HG02623 (cell line): ENCODE results near the gene SCFD1.
"Not testable (repeated sequence)": the region's sequence is repeated elsewhere in the genome, so short reads cannot be mapped to it uniquely, and the experiment has no call there.

ENCODE experiments used
- ATAC-seq: cut with Tn5 transposase; IDR thresholded peaks from one replicate; pipeline ENCODE4 v1.9.1; 2021; ENCODE audit warnings: moderate library complexity; ENCODE audit not compliant: unreplicated experiment

Gene SCFD1

GRCh38 chr14:30669594-30669993 is 47.5 kb downstream of the SCFD1 start:
- no peak for ATAC-seq

- ATAC-seq: no peak
Observed at GRCh38 chr14:30673071-30673470, 51.0 kb downstream of the SCFD1 start.

GRCh38 chr14:30678926-30679431 is 56.9 kb downstream of the SCFD1 start:
- no peak for ATAC-seq

GRCh38 chr14:30680036-30680435 is 57.9 kb downstream of the SCFD1 start:
- no peak for ATAC-seq

DNA sequence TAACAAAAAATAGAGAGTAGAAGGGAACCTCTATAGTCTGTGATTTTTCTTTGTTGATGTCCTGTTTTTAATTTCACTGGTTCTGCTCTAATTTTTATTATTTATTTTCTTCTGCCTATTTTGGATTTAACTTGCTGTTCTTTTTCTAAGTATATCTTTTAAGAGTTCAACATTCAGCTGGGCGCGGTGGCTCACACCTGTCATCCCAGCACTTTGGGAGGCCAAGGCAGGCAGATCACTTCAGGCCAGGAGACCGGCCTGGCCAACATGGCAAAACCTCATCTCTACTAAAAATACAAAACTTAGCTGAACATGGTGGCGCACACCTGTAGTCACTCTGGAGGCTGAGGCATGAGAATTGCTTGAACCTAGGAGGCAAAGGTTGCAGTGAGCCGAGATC is 58.7 kb downstream of the SCFD1 start:
- ATAC-seq: not testable (repeated sequence)

DNA sequence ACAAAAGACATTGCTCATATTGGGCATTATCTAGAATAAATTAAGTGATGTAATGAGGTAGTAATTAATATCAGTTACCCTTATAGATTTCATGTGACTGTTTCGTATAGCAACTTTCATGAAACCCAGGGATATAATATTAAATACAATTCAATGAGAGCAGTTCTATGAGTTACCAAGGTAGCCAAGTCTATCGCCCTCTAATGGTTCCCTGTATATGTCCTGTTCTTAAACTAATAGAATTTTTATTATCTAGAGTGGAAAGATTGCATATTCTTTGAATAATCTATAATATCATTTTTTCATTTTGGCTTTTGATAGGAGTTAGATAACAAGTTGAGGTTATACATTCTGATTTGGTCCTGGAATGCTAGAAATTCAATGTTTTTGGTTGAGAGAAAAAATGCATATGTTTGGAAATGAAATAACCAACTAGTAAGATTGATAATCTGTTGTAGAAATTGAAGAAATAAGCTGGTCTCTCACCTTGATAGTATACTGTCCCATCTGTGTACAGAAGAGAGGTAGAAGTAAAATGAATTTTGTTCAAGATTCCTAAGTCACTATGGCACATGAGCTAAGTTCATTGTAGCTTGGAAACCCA is 59.7 kb downstream of the SCFD1 start:
- no peak for ATAC-seq

DNA sequence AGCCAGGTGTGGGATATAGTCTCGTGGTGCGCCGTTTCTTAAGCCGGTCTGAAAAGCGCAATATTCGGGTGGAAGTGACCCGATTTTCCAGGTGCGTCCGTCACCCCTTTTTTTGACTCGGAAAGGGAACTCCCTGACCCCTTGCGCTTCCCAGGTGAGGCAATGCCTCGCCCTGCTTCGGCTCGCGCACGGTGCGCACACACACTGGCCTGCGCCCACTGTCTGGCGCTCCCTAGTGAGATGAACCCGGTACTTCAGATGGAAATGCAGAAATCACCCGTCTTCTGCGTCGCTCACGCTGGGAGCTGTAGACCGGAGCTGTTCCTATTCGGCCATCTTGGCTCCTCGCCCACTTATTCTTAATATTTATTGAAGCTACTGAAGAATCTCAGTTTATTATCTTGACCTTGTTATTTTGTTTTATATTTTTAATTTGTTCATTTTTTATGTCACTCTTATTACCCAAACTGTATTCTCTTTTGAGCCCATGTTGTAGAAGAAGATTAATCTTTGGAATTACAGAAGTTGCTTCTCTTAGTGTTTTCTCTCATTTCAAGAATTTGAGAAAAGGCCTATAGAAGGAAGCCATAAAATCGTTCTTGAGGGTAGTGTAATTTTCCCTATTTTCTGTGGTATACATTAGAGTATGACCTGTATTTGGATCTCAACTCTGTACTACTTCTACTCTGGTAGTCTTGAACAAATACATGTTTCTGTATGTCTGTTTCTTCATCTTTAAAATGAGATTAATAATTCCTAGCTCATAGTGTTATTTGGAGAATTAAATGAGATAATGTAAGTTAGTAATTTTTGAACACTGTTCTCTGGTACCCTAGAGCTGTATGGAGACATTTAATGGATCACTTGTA is 68.6 kb downstream of the SCFD1 start:
- ATAC-seq: not testable (repeated sequence)

- no peak for ATAC-seq
Observed at GRCh38 chr14:30691751-30692398, 69.8 kb downstream of the SCFD1 start.

GRCh38 chr14:30692669-30693068 is 70.5 kb downstream of the SCFD1 start:
- ATAC-seq: no peak

DNA sequence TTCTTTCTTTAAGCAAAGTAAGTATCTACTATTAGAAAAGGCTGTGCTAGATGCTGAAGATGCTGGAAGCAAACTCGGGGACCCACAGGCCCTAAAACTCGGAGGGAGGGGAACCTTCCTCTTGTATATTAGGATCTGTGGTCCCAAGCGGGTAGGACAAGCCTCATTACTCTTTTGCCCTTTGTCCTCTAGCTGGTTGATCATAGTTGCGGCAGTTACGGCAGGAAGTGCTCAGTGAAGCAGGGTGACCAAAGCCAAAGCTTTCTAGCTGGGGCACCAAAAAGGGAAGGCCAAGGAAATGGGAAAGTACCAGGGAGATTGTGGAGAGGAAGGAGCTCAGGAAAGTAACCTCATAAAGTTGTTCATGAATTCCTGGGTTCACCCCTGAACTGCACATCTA is 76.3 kb downstream of the SCFD1 start:
- ATAC-seq: no peak

DNA sequence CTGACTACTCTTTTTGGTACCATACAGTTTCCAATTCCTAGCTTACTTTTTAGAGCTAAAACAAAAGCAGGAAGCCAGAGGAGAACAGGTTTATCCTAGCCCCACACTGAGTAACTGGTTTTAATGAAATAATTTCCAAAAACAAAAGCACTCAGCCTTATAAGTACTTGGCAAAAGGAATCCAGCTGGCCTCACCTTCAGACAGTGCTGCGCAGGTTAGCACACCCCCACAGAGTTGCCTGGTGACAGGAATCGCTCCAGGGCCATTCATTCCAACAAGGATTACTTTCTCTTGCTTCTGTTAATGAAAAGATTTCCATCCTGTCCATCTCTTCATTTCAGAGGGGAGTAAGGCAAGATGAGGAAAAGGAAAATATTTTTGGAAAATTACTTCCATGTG is 84.6 kb downstream of the SCFD1 start:
- ATAC-seq: no peak

DNA sequence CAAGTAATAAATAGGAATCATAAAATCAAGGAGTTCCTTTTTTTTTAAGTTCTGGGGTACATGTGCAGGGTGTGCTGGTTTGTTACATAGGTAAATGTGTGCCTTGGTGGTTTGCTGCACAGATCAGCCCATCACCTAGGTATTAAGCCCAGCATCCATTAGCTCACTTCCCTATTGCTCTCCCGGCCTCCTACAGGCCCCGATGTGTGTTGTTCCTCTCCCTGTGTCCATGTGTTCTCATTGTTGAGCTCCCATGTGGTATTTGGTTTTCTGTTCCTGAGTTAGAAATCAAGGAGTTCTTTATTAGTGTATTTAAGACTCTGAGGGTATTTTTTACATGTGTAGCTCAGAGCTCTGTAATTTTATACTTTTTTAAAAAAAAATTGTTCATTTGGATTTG is 86.0 kb downstream of the SCFD1 start:
- no peak for ATAC-seq

DNA sequence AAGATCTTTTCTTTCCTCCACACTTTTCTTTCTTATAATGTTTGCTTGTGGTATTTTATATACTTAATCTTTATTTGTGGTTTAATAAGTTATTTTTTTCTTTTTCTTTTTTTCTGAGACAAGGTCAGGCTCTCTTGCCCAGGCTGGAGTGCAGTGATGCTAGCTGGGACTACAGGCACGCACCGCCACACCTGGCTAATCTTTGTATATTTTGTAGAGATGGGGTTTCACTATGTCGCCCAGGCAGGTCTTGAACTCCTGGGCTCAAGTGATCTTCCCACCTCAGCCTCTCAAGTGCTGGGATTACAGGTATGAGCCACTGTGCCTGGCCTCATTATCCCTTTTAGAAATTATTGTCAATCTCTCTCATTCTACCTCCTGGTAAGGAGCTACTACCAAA is 87.1 kb downstream of the SCFD1 start:
- no peak for ATAC-seq

DNA sequence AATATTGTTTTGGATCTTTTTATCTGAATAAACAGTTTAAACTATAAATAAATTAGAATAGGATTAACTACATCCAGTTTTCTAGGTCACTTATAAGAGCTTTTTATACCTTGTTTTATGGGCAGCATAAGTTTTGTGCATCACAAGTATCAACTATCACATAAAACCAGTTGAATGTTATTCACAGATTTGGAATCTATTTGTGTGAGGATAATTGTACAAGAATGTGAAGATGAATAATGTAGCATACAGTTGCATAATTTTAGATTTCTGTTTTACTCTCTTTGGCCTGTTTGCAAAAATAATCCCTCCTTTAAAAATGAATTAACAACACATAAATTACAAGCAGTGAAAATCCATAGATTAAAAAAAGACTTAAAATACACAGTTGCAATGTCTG is 88.8 kb downstream of the SCFD1 start:
- ATAC-seq: no peak

GRCh38 chr14:30719137-30719536 is 97.0 kb downstream of the SCFD1 start:
- ATAC-seq: no peak

- ATAC-seq: no peak
Observed at GRCh38 chr14:30725763-30726162, 103.6 kb downstream of the SCFD1 start.

- ATAC-seq: no peak
Observed at GRCh38 chr14:30728471-30728870, 106.4 kb downstream of the SCFD1 start.

- no peak for ATAC-seq
Observed at GRCh38 chr14:30737916-30738315, 115.8 kb downstream of the SCFD1 start.

GRCh38 chr14:30738978-30739377 is 116.9 kb downstream of the SCFD1 start:
- no peak for ATAC-seq

- ATAC-seq: no peak
Observed at GRCh38 chr14:30748343-30748742, 126.2 kb downstream of the SCFD1 start.

DNA sequence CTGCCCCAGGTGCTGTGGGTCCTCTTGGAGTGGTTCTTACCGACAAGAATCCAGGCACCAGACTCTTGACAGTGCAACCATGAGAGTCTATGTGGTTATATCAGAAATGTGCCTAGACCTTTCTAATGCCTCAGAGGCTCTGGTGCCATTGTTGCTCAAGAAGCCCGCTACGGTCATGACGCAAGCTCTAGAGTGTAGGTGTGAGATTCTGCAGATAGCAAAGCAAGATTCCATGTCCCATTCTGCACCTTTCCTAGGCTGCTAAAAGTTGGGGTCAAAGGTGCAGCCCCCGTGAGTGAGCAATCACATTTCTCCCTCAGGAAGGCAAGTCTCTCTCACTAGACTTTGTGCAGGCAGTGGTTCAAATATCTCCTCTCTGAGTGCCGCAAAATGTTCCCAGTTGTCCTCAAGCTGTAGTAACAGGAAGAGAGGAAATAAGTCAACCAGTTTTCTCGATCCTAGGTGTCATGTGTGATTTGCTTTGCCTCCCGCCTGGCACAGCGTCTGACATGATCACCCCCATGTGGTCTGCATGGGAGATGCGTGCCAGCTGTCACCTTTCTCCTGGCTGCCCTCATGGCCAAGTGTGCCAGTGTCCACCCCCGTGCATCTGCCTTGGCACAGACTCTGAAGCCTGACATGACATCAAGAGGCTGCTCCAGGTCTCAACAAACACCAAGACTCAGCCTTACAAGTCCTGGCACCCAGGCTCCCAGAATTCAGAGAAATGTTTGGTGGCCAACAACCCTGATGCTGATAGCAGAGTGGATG is 129.7 kb downstream of the SCFD1 start:
- ATAC-seq: no peak
